ENCODE data around the gene LRTM2. TPM values are rescaled to one million over a fixed set of nuclear protein-coding genes. Genes with fewer than 3 reads are reported as not detected.
A peak's percentile ranks its signal among the peaks of the same experiment; 100 is the strongest.

LRTM2 gene
- polyA plus RNA-seq, 4 donors, result 0.22 to 0.42 (median 0.36) TPM

GRCh38 chr12:1839956-1840951, 19.9 kb downstream of the LRTM2 start:
- peak in 1 of 4 donors; percentile 75 for DNase-seq (ENCODE audit: low read depth in 4 of 4, low spot score in 3 of 4)

GRCh38 chr12:1840981-1841425, 20.6 kb downstream of the LRTM2 start:
- DNase-seq (ENCODE audit: low read depth in 4 of 4, low spot score in 3 of 4), result no peak

GRCh38 chr12:1841586-1842182, 21.3 kb downstream of the LRTM2 start:
- no peak for DNase-seq (ENCODE audit: low read depth in 4 of 4, low spot score in 3 of 4)

DNA sequence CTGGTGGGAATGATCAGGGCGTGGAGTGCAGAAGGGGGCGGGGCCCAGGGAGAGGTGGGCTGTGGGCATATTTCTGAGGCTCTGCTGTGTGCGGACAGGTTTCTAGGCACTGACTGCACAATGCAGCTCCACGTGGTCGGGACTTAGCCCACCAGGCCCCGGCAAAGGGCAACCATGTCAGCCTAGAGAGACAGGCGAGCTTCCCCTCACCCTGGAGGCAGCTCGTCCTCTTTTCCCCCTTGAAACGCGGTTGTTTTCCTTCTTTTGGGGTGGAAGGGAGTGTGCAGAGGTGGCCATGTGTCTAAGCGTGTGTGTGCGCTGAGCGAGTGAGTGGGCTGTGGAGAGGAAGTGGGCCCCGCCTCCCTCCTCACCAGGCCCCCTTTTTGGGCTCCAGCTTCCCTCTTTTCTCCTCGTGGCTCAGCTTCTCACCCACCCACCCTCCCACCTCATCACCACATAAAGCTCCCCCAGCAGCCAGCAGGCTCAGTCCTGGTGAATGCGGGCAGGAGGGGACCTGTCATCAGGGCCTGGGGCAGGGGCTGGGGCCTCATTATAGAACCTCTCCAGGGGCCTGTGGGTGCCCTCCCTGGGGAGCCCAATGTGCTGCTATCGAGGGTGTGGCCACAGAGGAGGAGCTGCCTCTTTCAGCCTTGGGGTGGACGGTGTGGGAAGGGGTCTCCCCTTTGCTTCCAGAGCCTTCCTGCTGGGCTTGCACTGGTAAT, 22.0 kb downstream of the LRTM2 start:
- no peak for DNase-seq (ENCODE audit: low read depth in 4 of 4, low spot score in 3 of 4)

- no peak for DNase-seq (ENCODE audit: low read depth in 4 of 4, low spot score in 3 of 4)
Measured at GRCh38 chr12:1842905-1843640, 22.7 kb downstream of the LRTM2 start.

DNA sequence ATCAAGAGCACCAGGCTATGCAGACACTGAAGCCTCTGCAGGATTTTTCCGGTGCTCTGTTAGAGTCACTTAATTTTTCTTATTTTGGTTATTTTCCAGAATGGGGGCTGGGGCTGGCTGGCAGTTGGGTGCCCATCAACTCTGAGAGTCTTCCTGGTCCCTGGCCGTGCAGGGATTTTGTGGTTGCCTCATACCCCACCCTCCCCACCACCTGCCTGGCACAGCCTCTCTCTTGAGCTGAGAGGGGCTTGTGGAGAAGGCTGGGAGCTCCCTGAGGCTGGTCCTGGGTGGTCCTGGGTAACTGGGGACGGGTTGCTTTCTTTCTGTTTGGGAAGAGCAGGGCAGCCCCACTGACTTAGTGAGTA, 23.3 kb downstream of the LRTM2 start:
- no peak for DNase-seq (ENCODE audit: low read depth in 4 of 4, low spot score in 3 of 4)

- no peak for DNase-seq (ENCODE audit: low read depth in 4 of 4, low spot score in 3 of 4)
Measured at GRCh38 chr12:1844223-1844622, 23.9 kb downstream of the LRTM2 start.

DNA sequence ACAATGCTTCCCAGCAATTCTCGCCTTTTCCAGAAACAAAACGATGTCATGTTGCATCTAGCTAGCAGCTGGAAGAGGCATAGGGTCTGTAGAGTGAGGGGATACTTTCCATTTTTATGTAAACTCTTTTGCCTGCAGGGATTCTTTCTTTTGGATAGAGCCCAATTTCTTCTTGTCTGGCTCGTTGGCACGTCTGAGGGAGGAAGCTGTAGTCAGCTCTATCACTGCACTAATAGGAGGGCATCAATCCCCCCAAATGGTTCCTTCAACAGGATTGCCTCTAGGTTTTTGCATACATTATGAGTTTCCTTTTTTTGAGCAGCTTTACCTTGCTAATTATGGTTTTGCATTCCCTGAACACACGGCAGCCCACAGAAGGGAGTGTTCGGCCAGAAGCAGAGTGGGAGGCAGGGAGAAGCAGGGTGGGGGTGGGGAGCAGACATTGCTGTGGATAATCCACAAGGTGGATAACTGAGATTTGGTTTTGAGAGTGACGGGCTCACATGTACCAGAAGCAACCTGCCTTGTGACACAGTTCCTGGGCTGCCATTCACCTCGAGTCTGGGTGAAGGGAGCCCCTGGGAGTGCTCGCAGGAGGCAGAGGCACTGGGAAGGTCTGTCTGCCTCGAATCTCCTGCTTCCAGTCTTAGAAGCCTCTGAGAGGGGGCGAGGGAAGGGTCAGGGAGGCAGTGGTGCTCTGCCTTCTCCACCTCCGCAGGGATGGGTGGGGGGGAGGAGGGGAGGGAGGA, 24.5 kb downstream of the LRTM2 start:
- DNase-seq (ENCODE audit: low read depth in 4 of 4, low spot score in 3 of 4), result no peak

- DNase-seq (ENCODE audit: low read depth in 4 of 4, low spot score in 3 of 4), result no peak
Measured at GRCh38 chr12:1845427-1845826, 25.1 kb downstream of the LRTM2 start.

DNA sequence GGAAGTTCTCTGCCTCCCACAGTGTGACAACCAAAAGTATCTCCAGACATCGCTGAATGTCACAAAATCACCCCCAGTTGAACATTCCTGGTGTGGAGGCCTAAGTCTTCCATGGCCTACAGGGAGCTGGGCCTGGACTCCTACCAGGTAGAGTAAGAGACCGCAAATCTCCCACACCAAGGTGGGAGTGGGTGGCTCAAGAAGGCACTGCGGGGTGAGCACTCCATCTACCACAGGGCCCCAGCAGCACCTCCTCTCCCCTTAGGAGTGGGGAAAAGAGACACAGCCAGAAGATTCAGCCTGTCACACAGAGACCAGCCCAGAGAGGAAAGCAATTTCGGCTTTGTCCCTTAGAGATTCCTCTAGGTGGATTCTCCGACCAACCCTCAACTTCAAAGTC, 25.5 kb downstream of the LRTM2 start:
- DNase-seq (ENCODE audit: low read depth in 4 of 4, low spot score in 3 of 4), result no peak

DNA sequence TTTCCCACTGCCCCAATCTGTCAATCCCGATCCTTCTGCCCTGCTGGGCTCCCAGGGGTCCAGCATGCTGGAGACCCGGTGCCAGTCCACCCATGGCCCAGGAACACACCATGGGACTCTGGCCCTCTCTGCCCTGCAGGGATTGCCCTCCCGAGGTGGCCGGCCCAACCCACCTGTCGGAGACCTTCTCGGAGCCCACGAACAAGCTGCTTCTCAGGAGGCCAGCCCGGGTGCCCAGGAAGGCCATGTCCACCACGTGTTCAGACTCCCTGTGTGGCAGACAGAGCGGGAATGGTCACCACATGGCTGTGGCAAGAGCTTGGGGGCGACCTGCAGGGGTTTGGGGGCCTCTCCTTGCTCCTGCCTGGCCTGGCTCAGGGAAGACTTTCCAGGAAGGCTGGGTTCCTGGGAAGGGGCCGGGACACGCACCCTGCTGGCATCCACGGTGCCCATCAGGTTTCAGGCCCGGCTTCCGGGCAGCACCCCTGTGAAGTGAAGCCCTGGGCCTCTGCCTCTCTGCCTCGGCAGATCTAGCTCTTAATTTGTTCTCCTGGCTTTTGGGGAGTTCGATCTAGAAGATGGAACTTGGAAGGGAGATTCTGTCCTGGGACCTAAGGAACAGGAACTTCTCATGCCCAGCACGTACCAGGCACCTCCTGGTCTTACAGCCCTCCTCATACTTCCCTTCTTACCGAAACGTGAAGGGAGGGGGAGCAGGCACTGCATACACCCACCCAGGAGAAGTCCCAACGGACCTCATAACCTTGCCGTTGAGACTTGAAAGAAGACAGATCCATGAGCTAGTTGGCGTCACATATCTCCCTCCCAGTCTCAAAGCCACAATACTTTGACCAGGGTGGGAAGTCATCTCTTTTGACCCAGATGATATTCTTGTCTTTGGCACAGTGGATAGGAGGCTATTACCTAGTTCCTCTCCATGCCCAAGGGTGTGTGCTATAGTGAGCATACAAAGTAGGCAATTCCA, 26.3 kb downstream of the LRTM2 start:
- no peak for DNase-seq (ENCODE audit: low read depth in 4 of 4, low spot score in 3 of 4)

DNA sequence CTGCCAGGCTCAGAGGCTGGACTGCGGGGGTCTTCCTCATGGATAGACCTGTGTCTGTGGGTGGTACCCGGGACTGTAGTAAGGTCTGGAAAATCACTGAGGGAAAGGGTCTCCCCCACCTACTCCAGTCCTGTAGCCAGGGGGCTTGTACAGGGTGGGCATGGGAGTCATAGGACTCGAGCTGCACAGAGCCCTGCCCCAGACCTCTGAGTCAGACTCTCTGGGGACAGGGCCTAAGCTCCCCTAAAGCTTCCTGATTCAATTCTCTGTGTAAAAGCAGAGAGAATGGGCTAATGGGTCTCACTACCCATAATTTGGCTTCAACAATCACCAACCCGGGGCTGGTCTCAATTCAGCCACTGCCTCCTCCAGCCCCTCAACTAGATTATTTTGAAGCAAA, 27.0 kb downstream of the LRTM2 start:
- DNase-seq (ENCODE audit: low read depth in 4 of 4, low spot score in 3 of 4), result no peak

- DNase-seq (ENCODE audit: low read depth in 4 of 4, low spot score in 3 of 4), result no peak
Measured at GRCh38 chr12:1848146-1848545, 27.8 kb downstream of the LRTM2 start.

DNA sequence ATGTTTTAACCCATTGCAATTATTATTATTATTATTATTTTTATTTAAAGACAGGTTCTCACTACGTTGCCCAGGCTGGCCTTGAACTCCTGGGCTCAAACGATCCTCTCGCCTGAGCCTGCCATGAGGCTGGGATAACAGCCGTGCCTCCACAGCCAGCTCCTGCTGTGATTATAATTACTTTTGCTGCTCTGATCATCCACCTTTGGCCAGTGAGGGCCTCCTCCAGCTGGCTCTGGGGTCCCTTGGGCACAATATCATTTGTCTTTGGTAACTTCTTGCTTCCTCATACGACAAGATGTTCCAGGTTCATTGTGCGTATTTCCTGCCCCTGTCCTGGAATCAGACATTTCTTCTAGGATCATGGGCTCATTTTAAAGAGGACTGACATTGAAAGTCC, 28.4 kb downstream of the LRTM2 start:
- no peak for DNase-seq (ENCODE audit: low read depth in 4 of 4, low spot score in 3 of 4)

- no peak for DNase-seq (ENCODE audit: low read depth in 4 of 4, low spot score in 3 of 4)
Measured at GRCh38 chr12:1851151-1851701, 30.9 kb downstream of the LRTM2 start.

DNA sequence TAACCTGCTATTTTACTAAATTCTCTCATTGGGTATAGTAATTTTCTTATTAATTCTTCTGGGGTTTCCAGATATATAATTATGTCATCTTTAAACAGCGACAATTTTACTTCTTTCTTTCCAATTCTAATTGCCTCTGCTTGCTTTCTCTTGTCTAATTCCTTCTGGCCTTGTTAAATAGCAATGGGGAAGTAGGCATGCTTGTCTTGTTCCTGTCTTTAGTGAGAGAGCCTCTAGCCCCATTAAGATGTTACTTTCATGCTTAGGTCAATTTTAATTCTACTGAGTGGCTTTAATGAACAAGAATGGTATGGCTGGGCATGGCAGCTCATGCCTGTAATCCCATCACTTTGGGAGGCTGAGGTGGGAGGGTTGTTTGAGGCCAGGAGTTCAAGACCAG, 31.7 kb downstream of the LRTM2 start:
- DNase-seq (ENCODE audit: low read depth in 4 of 4, low spot score in 3 of 4), result no peak

GRCh38 chr12:1853716-1854115, 33.4 kb downstream of the LRTM2 start:
- no peak for DNase-seq (ENCODE audit: low read depth in 4 of 4, low spot score in 3 of 4)

DNA sequence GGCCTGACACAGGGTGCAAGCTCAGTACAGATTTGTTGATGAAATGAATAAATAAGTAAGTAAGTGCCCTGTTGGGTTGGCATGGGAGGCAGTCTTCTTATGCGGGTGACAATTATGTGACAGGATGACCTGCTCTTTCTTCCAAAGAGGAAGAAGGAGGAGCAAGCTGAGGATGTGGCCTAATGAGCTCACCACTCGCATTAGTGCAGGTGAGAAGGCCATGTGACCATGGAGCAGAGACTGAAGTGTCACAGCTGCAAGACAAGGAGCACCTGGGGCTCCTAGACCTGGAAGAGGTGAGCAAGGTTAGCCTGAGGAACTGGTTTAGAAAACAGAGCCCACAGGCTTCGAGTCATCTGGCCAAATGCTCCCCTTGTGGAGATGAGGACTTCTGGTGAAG, 34.9 kb downstream of the LRTM2 start:
- DNase-seq (ENCODE audit: low read depth in 4 of 4, low spot score in 3 of 4), result no peak
